ENCODE data around the gene FSCN2. TPM values are rescaled to one million over a fixed set of nuclear protein-coding genes. Genes with fewer than 3 reads are reported as not detected.
A peak's percentile ranks its signal among the peaks of the same experiment; 100 is the strongest.

The FSCN2 gene
- total and polyA plus RNA-seq, 5 donors from 2014 or later = 0.17 to 0.74 TPM; not detected in 3

GRCh38 chr17:81489012-81489997, 38.9 kb upstream of the FSCN2 start:
- no peaks in the 10 kb centered on the region for H3K36me3 Mint-ChIP-seq
- no peaks in the 10 kb centered on the region for H3K9me3 Mint-ChIP-seq
- Histone ChIP-seq H3K27ac (ENCODE audit: insufficient read depth, low read length, poor library complexity, severe bottlenecking) (no peak overlapping the region), H3K4me3 (ENCODE audit: low read depth, low read length) (no peak overlapping the region), H3K36me3 (ENCODE audit: control insufficient read depth, insufficient read depth, low read length) (no peaks in the 10 kb centered on the region), H3K4me1 (ENCODE audit: control insufficient read depth, insufficient read depth, low read length, poor library complexity, severe bottlenecking) (peaks cover 17% of the 10 kb centered on the region), H3K27me3 (ENCODE audit: control insufficient read depth, insufficient read depth, low read length) (no peaks in the 10 kb centered on the region), H3K9me3 (ENCODE audit: control insufficient read depth in 2 of 2, low read length in 2 of 2) (no peaks in the 10 kb centered on the region)
- peak overlapping the region in 1 of 3 donors; percentile 32 for H3K27ac Mint-ChIP-seq
- no peaks in the 10 kb centered on the region for H3K27me3 Mint-ChIP-seq
- ATAC-seq (ENCODE audit: low read depth in 2 of 2) (no peak), DNase-seq (no peak)
- H3K4me1 Mint-ChIP-seq = peaks cover 0 to 8% (median 0%) of the 10 kb centered on the region in 4 donors
- H3K4me3 Mint-ChIP-seq = peak overlapping the region; percentile 73 to 92 (median 76)

GRCh38 chr17:81489998-81490992, 37.9 kb upstream of the FSCN2 start:
- no peaks in the 10 kb centered on the region for H3K27me3 ChIP-seq (ENCODE audit: control insufficient read depth, insufficient read depth, low read length)
- H3K4me1 ChIP-seq (ENCODE audit: control insufficient read depth, insufficient read depth, low read length, poor library complexity, severe bottlenecking) = peaks cover 11% of the 10 kb centered on the region
- Mint-ChIP-seq H3K9me3 (no peaks in the 10 kb centered on the region), H3K36me3 (no peaks in the 10 kb centered on the region), H3K27me3 (no peaks in the 10 kb centered on the region), H3K4me3 (peak overlapping the region in 3 of 4 donors; percentile 38 to 92 (median 88)), H3K27ac (no peak overlapping the region), H3K4me1 (peaks cover 0 to 8% (median 0%) of the 10 kb centered on the region in 4 donors)
- ATAC-seq (ENCODE audit: low read depth in 2 of 2) = no peak
- no peaks in the 10 kb centered on the region for H3K9me3 ChIP-seq (ENCODE audit: control insufficient read depth in 2 of 2, low read length in 2 of 2)
- DNase-seq = no peak
- H3K36me3 ChIP-seq (ENCODE audit: control insufficient read depth, insufficient read depth, low read length) = no peaks in the 10 kb centered on the region
- no peak overlapping the region for H3K27ac ChIP-seq (ENCODE audit: insufficient read depth, low read length, poor library complexity, severe bottlenecking)
- no peak overlapping the region for H3K4me3 ChIP-seq (ENCODE audit: low read depth, low read length)

GRCh38 chr17:81491181-81491581, 37.0 kb upstream of the FSCN2 start:
- H3K9me3 ChIP-seq (ENCODE audit: control insufficient read depth in 2 of 2, low read length in 2 of 2) = no peaks in the 10 kb centered on the region
- Mint-ChIP-seq H3K27me3 (peaks cover 3% of the 10 kb centered on the region), H3K9me3 (no peaks in the 10 kb centered on the region), H3K4me3 (peak overlapping the region in 2 of 4 donors; percentile 38 to 92), H3K27ac (no peak overlapping the region), H3K4me1 (peaks cover 0 to 8% (median 0%) of the 10 kb centered on the region in 4 donors), H3K36me3 (no peaks in the 10 kb centered on the region)
- H3K4me3 ChIP-seq (ENCODE audit: low read depth, low read length) = no peak overlapping the region
- peaks cover 11% of the 10 kb centered on the region for H3K4me1 ChIP-seq (ENCODE audit: control insufficient read depth, insufficient read depth, low read length, poor library complexity, severe bottlenecking)
- ATAC-seq (ENCODE audit: low read depth in 2 of 2) (no peak), DNase-seq (no peak)
- no peaks in the 10 kb centered on the region for H3K36me3 ChIP-seq (ENCODE audit: control insufficient read depth, insufficient read depth, low read length)
- no peaks in the 10 kb centered on the region for H3K27me3 ChIP-seq (ENCODE audit: control insufficient read depth, insufficient read depth, low read length)
- no peak overlapping the region for H3K27ac ChIP-seq (ENCODE audit: insufficient read depth, low read length, poor library complexity, severe bottlenecking)

GRCh38 chr17:81491761-81492160, 36.4 kb upstream of the FSCN2 start:
- Mint-ChIP-seq H3K36me3 (no peaks in the 10 kb centered on the region), H3K27ac (no peak overlapping the region), H3K9me3 (no peaks in the 10 kb centered on the region), H3K4me1 (peaks cover 0 to 8% (median 0%) of the 10 kb centered on the region in 4 donors), H3K4me3 (no peak overlapping the region), H3K27me3 (peaks cover 9% of the 10 kb centered on the region)
- Histone ChIP-seq H3K4me1 (ENCODE audit: control insufficient read depth, insufficient read depth, low read length, poor library complexity, severe bottlenecking) (peaks cover 11% of the 10 kb centered on the region), H3K36me3 (ENCODE audit: control insufficient read depth, insufficient read depth, low read length) (no peaks in the 10 kb centered on the region), H3K27me3 (ENCODE audit: control insufficient read depth, insufficient read depth, low read length) (no peaks in the 10 kb centered on the region), H3K27ac (ENCODE audit: insufficient read depth, low read length, poor library complexity, severe bottlenecking) (no peak overlapping the region), H3K9me3 (ENCODE audit: control insufficient read depth in 2 of 2, low read length in 2 of 2) (no peaks in the 10 kb centered on the region), H3K4me3 (ENCODE audit: low read depth, low read length) (no peak overlapping the region)
- ATAC-seq (ENCODE audit: low read depth in 2 of 2) (no peak), DNase-seq (no peak)

DNA sequence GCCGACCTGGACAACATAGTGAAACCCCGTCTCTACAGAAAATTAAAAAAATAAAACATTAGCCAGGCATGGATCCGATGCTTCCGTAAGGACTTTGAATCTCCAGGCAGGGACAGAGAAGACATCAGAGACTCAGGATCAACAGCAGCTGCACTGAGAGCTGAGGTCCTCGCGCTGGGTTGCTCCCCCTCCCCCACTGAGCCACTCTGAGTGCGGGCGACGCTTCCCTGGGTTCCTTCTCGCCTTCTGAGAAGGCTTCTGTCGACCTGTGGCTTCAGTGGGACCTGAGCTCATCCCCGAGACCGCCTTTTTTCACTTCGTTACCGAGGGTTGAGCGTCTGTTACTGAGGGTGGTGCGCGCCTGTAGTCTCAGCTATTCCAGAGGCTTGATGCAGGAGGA, 36.0 kb upstream of the FSCN2 start:
- no peak overlapping the region for H3K4me3 Mint-ChIP-seq

DNA sequence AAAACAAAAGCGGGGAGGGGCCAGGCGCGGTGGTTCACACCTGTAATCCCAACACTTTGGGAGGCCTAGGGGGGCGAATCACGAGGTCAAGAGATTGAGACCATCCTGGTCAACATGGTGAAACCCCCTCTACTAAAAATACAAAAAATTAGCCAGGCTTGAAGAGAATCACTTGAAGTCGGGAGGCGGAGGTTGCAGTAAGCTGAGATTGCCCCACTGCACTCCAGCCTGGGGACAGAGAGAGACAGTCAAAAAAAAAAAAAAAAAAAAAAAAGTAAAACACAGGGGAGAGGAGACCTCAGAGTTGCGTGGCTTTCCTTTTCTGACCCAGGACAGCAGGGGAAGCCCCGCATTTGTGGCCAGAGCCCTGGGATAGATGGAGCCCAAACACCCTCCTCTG, 35.5 kb upstream of the FSCN2 start:
- Mint-ChIP-seq H3K4me3 (no peak overlapping the region), H3K36me3 (no peaks in the 10 kb centered on the region), H3K27me3 (peaks cover 14% of the 10 kb centered on the region), H3K9me3 (no peaks in the 10 kb centered on the region), H3K27ac (peak overlapping the region in 1 of 3 donors; percentile 55), H3K4me1 (peaks cover 0 to 8% (median 0%) of the 10 kb centered on the region in 4 donors)
- DNase-seq = no peak
- Histone ChIP-seq H3K27ac (ENCODE audit: insufficient read depth, low read length, poor library complexity, severe bottlenecking) (no peak overlapping the region), H3K9me3 (ENCODE audit: control insufficient read depth in 2 of 2, low read length in 2 of 2) (no peaks in the 10 kb centered on the region), H3K36me3 (ENCODE audit: control insufficient read depth, insufficient read depth, low read length) (no peaks in the 10 kb centered on the region), H3K27me3 (ENCODE audit: control insufficient read depth, insufficient read depth, low read length) (no peaks in the 10 kb centered on the region), H3K4me1 (ENCODE audit: control insufficient read depth, insufficient read depth, low read length, poor library complexity, severe bottlenecking) (peaks cover 7% of the 10 kb centered on the region), H3K4me3 (ENCODE audit: low read depth, low read length) (no peak overlapping the region)
- no peak for ATAC-seq (ENCODE audit: low read depth in 2 of 2)

More for the DNA sequence above, 36.0 kb upstream of the FSCN2 start:
- peaks cover 13% of the 10 kb centered on the region for H3K27me3 Mint-ChIP-seq
- Histone ChIP-seq H3K27me3 (ENCODE audit: control insufficient read depth, insufficient read depth, low read length) (no peaks in the 10 kb centered on the region), H3K4me3 (ENCODE audit: low read depth, low read length) (no peak overlapping the region), H3K4me1 (ENCODE audit: control insufficient read depth, insufficient read depth, low read length, poor library complexity, severe bottlenecking) (peaks cover 11% of the 10 kb centered on the region), H3K27ac (ENCODE audit: insufficient read depth, low read length, poor library complexity, severe bottlenecking) (no peak overlapping the region), H3K9me3 (ENCODE audit: control insufficient read depth in 2 of 2, low read length in 2 of 2) (no peaks in the 10 kb centered on the region), H3K36me3 (ENCODE audit: control insufficient read depth, insufficient read depth, low read length) (no peaks in the 10 kb centered on the region)
- DNase-seq (no peak), ATAC-seq (ENCODE audit: low read depth in 2 of 2) (no peak)
- peak overlapping the region in 1 of 3 donors; percentile 55 for H3K27ac Mint-ChIP-seq
- peaks cover 0 to 8% (median 0%) of the 10 kb centered on the region in 4 donors for H3K4me1 Mint-ChIP-seq
- H3K36me3 Mint-ChIP-seq = no peaks in the 10 kb centered on the region
- no peaks in the 10 kb centered on the region for H3K9me3 Mint-ChIP-seq

- Mint-ChIP-seq H3K9me3 (no peaks in the 10 kb centered on the region), H3K4me3 (no peak overlapping the region), H3K36me3 (no peaks in the 10 kb centered on the region), H3K27ac (peak overlapping the region in 1 of 3 donors; percentile 38), H3K27me3 (peaks cover 19% of the 10 kb centered on the region), H3K4me1 (peaks cover 0 to 8% (median 0%) of the 10 kb centered on the region in 4 donors)
- H3K27me3 ChIP-seq (ENCODE audit: control insufficient read depth, insufficient read depth, low read length) = no peaks in the 10 kb centered on the region
- H3K4me1 ChIP-seq (ENCODE audit: control insufficient read depth, insufficient read depth, low read length, poor library complexity, severe bottlenecking) = peaks cover 2% of the 10 kb centered on the region
- no peak overlapping the region for H3K27ac ChIP-seq (ENCODE audit: insufficient read depth, low read length, poor library complexity, severe bottlenecking)
- DNase-seq = no peak
- ATAC-seq (ENCODE audit: low read depth in 2 of 2) = no peak
- H3K36me3 ChIP-seq (ENCODE audit: control insufficient read depth, insufficient read depth, low read length) = no peaks in the 10 kb centered on the region
- H3K4me3 ChIP-seq (ENCODE audit: low read depth, low read length) = no peak overlapping the region
- H3K9me3 ChIP-seq (ENCODE audit: control insufficient read depth in 2 of 2, low read length in 2 of 2) = no peaks in the 10 kb centered on the region
Measured at GRCh38 chr17:81493198-81494038, 34.8 kb upstream of the FSCN2 start.
